Stimulated activated naive CD8-positive, alpha-beta T cell treated with anti-CD3 and anti-CD28 coated beads, Interleukin-15, Interleukin-2, amounts not matched to agents 100 ng/mL and 50 ng/mL, for 24 hours (primary cell): ENCODE data around the gene PITPNM2.
"Not testable (repeated sequence)": the region's sequence is repeated elsewhere in the genome, so short reads cannot be mapped to it uniquely, and the experiment has no call there.

Source experiments
- H3K27ac Mint-ChIP-seq: one replicate; pipeline ENCODE4 v1.8.0; 2021; ENCODE audit warnings: mild to moderate bottlenecking, mixed read lengths
- H3K27me3 Mint-ChIP-seq: one replicate; pipeline ENCODE4 v1.8.0; 2021; ENCODE audit warnings: mixed read lengths
- H3K36me3 Mint-ChIP-seq: one replicate; pipeline ENCODE4 v1.8.0; 2021; ENCODE audit warnings: low read depth, mixed read lengths
- H3K4me1 Mint-ChIP-seq: one replicate; pipeline ENCODE4 v1.8.0; 2021; ENCODE audit warnings: low read depth, mixed read lengths
- H3K4me3 Mint-ChIP-seq: one replicate; pipeline ENCODE4 v1.8.0; 2021; ENCODE audit warnings: mild to moderate bottlenecking, mixed read lengths
- H3K9me3 Mint-ChIP-seq: one replicate; pipeline ENCODE4 v1.8.0; 2021; ENCODE audit warnings: mixed read lengths

Gene PITPNM2

DNA sequence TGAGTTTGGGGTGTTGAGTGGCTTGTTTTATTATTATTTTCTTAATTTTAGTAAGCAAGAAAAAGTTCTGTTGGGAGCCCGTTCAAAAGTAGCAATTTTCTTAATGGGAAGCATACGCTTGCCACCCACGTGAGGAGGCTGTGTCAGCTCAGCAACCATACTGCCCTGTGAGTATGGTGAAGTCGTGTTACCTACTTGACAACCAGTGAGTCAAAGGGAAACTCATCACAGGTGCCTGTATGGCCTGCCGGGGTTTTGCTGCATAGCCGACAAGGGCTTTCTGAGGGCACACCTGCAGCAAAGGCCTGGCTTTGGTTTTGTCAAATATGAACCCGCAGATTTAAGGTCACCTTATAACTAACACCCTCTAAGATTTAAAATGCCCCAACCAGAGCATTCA lies 31.1 kb downstream of the PITPNM2 start:
- no peak overlapping the region for H3K4me3 Mint-ChIP-seq
- peak overlapping the region; percentile 49 for H3K27ac Mint-ChIP-seq
- H3K36me3 Mint-ChIP-seq = no peaks in the 10 kb centered on the region

DNA sequence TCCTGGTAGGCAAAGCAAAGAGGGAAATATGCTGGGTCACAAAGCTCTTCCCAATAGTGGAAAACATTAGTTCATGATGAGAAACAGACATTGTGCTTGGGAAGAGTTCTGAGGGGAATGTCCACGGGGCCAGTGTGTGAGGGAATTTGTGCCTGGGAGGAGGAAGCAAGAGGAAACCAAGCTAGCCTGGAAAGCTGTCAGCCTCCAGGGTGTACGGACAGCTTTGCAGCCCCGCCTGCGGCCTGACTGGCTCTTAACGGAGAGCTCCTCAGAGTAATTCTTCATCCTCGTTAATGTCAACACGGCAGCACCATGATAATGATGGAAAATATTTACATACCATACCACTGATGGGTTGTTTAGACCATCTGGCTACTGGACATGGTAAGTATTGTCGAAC lies 32.4 kb downstream of the PITPNM2 start:
- Mint-ChIP-seq H3K27ac (no peak overlapping the region), H3K4me1 (peaks cover 82% of the 10 kb centered on the region), H3K9me3 (no peaks in the 10 kb centered on the region), H3K27me3 (no peaks in the 10 kb centered on the region), H3K4me3 (no peak overlapping the region), H3K36me3 (no peaks in the 10 kb centered on the region)

More for the DNA sequence above, 31.1 kb downstream of the PITPNM2 start:
- Mint-ChIP-seq H3K27me3 (no peaks in the 10 kb centered on the region), H3K9me3 (no peaks in the 10 kb centered on the region), H3K4me1 (peaks cover 73% of the 10 kb centered on the region)

DNA sequence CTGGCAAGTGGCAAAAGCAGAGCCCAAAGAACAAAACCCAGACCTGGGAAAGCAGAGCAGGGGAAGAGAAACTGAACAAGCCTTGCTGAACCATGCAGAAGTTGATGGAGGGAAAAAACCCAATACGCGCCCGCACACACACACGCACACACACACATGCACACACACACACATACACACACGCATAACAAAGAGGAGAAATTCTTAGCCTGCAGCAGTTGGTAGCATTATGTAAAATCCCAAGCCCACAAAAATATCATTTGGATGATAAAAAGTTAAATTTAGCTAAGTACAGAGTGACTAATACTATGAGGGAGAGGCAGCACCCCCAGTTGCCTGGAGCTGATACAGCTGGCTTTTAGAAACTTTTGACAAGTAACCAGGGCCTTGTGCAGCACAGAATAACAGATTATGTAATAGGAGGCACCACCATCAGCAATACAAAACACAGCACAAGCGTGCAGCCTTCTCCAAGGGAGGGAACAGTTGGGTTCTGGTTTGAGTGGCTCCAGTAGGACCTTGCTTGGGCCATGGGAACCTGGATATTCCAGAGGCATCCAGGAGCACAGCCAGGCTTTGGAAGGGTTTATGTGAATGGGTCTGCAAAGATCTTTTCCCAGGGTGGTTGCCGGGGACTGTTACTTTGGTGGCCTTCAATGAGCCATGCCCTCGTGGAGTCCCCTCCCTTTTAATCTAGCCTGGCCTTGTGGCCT lies 35.3 kb downstream of the PITPNM2 start:
- Mint-ChIP-seq H3K27me3 (no peaks in the 10 kb centered on the region), H3K4me1 (peaks cover 79% of the 10 kb centered on the region), H3K27ac (peak overlapping the region; percentile 26), H3K4me3 (peak overlapping the region; percentile 2), H3K36me3 (no peaks in the 10 kb centered on the region), H3K9me3 (no peaks in the 10 kb centered on the region)

DNA sequence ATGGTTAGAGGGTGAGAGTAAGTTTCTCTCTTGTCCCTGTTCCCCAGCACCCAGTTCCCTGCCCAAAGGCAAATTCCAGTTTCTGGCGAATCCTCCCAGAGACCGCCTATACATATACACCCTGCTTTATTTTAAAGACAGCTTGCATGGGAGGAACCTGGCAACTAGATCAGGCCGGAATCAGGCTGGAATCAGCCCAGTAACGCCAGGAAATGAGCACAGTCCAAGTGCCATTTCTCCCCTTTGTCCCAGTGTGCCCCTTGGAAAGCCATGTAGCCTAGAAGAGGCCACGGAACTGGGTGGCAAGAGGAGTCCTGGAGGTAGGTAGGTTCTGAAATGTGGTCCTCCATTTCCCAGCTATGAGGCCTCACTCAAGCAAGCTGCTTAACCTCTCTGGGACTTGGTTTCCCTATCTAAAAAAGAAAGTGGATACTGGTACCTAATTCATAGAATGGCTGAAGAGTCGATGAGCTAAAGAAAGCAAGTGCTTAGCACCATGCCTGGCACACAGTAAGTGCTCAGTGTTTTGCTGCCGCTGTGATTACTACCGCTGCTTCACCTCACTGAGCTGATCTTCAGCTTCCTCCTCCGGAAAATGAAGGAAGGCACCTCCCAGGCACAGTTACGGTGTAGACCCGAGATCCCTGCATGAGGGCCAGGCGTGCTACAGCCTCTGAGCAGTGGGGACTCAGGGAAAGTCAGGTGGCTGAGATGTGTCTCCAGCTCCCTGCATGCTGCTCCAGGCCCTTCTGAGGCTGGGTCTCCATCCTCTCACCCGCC lies 36.4 kb downstream of the PITPNM2 start:
- Mint-ChIP-seq H3K4me1 (peaks cover 69% of the 10 kb centered on the region), H3K27ac (no peak overlapping the region), H3K9me3 (no peaks in the 10 kb centered on the region), H3K4me3 (no peak overlapping the region), H3K36me3 (no peaks in the 10 kb centered on the region), H3K27me3 (no peaks in the 10 kb centered on the region)

DNA sequence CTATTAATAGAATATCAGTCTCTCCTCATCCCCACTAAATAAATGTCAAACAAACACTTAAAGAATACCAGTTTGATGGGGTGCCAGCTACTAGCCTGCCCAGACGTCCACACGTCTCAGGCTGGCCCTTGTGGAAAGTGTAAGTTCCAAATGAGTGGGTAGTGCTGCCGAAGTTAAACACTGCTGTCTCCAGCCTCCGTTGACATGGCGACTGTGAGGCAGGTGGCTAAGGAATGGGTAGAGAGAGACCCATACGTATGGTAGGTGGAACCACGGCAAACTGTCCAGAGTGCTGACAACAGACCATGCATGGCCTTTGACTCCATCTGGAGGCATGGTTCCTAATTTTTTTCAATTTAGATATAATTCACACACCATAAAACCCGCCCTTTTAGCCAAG lies 37.9 kb downstream of the PITPNM2 start:
- H3K27me3 Mint-ChIP-seq = no peaks in the 10 kb centered on the region
- H3K36me3 Mint-ChIP-seq = peaks cover 2% of the 10 kb centered on the region
- no peak overlapping the region for H3K4me3 Mint-ChIP-seq
- H3K9me3 Mint-ChIP-seq = no peaks in the 10 kb centered on the region
- peaks cover 66% of the 10 kb centered on the region for H3K4me1 Mint-ChIP-seq
- H3K27ac Mint-ChIP-seq = no peak overlapping the region

DNA sequence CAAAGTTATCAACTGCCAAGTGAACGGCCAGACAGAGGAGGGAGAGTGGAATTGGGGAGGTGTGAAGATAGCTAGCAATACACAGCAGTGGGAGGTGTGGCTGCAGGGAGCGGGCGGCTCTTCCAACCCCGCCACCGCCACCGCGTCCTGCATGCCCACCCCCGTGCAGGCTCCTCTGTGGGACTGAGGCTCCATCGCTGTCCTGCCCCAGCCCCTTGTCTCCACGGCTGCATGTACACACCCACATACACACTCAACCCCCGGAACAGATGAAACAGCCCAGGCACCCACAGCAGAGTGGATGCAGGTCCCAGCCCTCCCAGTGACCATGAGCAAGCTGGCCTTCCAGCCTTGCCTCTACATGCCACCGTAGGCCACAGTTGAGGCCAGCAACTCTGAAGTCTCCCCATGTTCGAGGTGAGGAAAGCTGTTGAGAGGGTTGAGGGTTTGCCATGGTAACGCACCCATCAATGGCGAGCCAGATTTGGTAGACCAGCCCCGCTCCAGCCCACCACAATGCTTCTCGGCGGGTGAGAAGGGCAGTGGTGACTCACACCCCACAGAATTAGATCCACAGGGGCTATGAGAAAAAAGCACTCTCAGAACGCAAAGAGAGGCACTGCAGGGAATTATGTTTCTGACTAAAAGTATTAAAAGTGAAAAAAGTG lies 39.3 kb downstream of the PITPNM2 start:
- Mint-ChIP-seq H3K27me3 (no peaks in the 10 kb centered on the region), H3K4me3 (no peak overlapping the region), H3K27ac (peak overlapping the region; percentile 53), H3K4me1 (peaks cover 72% of the 10 kb centered on the region), H3K36me3 (peaks cover 7% of the 10 kb centered on the region), H3K9me3 (no peaks in the 10 kb centered on the region)

DNA sequence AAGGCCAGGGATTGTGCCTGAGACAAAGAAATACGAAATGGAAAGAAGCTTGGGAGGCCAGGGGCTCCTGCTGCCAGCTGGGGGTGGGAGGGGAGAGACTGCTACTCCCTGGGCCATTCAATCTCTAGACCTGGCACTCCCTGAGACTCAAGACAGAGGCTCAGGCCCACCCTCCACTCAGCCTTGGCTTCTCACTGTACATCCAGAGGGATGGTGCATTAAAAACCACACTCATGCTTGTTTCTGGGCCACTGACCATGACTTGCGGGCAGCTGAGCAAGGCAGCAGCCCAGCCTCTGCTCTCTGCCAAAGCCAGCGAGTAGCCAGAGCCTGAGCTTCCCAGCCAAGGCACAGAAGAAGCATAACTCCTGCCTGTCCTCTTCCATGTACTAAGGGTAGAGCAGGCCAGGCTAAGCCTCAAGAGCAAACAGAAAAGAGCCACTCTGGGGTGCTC lies 41.5 kb downstream of the PITPNM2 start:
- Mint-ChIP-seq H3K4me1 (peaks cover 72% of the 10 kb centered on the region), H3K4me3 (no peak overlapping the region)

DNA sequence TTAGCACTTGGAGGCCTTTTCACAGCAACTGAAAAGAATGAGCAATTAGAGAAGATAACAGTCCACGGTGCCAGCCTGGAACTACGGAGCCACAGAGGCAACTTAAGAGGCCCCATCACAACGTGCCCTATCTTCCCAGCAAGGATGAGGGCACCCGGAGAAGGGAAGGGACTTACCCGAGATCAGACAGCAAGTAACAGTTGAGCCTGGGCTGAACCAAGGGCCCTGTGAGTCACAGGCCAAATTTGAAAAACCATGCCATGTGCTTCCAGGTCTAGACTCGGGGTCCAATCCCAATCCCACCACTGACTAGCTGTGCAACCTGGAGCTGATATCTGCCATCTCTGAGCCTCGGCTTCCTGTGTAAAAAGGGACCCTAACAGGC lies 42.2 kb downstream of the PITPNM2 start:
- Mint-ChIP-seq H3K9me3 (no peaks in the 10 kb centered on the region), H3K4me3 (no peak overlapping the region), H3K4me1 (peaks cover 72% of the 10 kb centered on the region), H3K27ac (peak overlapping the region; percentile 68), H3K36me3 (peaks cover 7% of the 10 kb centered on the region), H3K27me3 (no peaks in the 10 kb centered on the region)

More for the DNA sequence above, 41.5 kb downstream of the PITPNM2 start:
- Mint-ChIP-seq H3K27ac (no peak overlapping the region), H3K9me3 (no peaks in the 10 kb centered on the region), H3K36me3 (peaks cover 7% of the 10 kb centered on the region), H3K27me3 (no peaks in the 10 kb centered on the region)

DNA sequence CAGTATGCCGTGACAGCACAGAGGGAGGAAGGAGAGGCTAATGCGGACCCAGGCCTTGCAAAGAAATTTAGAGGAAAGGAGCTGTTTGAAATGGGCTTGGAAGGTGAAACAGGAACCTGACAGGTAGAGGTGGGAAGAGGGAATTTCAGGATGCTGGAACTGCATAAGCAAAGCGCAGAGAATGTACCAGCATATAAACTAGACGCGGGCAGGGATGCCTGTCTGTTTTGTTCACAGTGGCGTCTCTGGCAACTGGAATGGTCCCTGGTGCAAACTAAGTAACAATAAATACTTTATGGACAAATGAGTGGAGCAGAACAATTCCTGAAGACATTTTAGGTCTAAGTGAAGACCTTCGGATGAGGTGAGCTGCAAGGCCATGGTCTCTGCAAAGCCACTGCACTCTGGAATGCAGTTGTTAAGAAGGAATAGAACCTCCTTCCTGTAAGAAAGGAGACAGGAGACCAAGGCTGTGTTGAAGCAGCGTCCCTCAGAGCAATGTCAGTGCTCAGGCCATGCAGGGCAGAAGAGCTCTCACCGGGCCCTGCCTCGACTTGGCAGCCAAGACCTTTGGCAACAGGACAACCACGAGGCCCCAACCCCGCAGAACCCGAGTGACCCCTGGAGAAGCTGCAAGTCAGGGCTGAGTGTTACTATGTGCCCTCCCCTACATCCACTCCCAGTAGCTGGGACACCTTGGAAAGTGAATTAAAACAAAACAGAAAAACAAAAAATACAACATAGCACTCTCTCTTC lies 42.8 kb downstream of the PITPNM2 start:
- no peaks in the 10 kb centered on the region for H3K27me3 Mint-ChIP-seq
- H3K4me1 Mint-ChIP-seq = peaks cover 71% of the 10 kb centered on the region
- H3K9me3 Mint-ChIP-seq = no peaks in the 10 kb centered on the region
- H3K27ac Mint-ChIP-seq = peak overlapping the region; percentile 94
- H3K36me3 Mint-ChIP-seq = peaks cover 7% of the 10 kb centered on the region
- peak overlapping the region; percentile 70 for H3K4me3 Mint-ChIP-seq

DNA sequence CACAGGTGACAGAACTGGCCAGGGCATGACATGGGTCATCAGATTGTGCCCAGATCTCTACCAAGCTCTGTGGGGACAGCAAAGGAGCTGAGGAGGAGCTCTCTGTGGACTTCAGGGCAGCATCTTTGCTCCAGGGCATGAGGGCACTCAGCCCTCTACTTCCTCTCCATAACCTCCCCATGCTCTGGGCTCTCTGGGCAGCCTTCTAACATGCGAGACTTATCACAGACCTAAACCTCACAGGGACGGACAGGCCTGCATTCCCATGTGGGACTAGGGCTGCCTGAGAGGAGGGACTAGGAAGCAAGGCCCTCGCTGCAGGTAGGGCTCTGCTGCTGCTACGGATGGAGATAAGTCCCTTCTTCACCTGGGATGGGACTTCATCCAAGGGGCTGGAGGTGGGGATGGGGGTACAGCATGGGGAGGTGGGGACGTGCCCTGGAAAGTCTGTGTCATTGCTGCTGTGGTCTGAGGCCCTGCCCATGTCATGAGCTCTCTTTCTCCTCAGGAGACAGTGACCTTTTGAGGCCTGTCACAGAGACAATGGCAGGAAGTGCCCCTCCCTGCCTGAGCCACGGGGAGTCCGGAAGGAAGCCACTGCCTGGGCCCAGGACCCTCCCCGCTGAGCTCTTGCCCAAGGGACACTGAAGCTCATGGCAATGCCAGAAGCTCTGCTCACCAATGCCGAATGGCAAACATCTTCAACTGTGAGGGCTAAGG lies 44.1 kb downstream of the PITPNM2 start:
- Mint-ChIP-seq H3K27me3 (no peaks in the 10 kb centered on the region), H3K4me1 (peaks cover 68% of the 10 kb centered on the region), H3K36me3 (peaks cover 7% of the 10 kb centered on the region), H3K27ac (peak overlapping the region; percentile 94), H3K4me3 (peak overlapping the region; percentile 70), H3K9me3 (no peaks in the 10 kb centered on the region)

DNA sequence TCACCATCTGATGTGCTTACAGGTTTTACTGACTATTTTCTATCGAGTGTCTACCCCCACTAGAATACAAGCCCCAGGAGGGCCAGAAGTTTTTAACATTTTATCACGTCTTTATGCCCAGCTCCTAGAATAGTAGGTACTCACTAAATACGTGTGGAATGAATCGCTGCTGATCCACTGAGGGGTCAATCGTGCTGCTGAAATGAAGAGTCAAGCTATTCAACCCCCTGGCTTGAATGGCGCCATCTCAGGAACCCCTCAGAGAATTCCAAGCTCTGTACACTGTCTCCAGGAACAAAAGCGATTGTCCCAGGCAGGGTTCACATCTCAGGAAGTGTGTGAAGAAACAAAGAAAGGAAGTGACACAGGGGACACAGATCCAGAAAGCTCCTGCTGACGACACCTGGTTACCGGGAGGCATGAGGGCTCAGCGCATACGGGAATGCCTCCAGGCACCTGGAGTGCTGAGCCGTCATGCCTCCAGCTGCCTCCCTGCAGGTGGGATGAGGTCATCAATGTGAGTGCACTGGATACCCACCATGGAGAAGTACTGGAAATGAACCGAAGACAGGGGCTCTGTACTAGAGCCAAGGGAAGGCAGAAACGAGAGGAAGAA lies 45.6 kb downstream of the PITPNM2 start:
- Mint-ChIP-seq H3K27me3 (no peaks in the 10 kb centered on the region), H3K36me3 (peaks cover 7% of the 10 kb centered on the region), H3K27ac (peak overlapping the region; percentile 94), H3K4me1 (peaks cover 57% of the 10 kb centered on the region), H3K4me3 (no peak overlapping the region), H3K9me3 (no peaks in the 10 kb centered on the region)

DNA sequence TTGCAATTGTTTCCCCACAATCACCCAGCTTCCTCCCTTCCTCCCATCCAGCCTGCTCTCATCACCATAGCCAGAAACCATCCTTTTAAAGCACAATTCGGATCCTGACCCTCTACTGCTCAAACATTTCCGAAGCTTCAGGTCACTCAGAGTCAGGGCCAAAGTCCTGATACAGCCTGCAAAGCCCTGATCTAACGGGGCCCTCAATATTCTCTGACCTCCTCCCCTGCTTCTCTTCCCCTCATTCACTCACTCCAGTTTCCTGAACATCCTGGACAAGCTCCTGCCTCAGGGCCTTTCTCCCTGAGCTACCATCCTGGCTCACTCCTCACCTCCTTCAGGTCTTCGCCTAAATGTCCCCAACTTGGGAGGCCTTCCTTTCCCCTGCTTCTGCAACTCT lies 46.1 kb downstream of the PITPNM2 start:
- H3K36me3 Mint-ChIP-seq = peaks cover 7% of the 10 kb centered on the region
- H3K27me3 Mint-ChIP-seq = no peaks in the 10 kb centered on the region
- no peaks in the 10 kb centered on the region for H3K9me3 Mint-ChIP-seq
- no peak overlapping the region for H3K4me3 Mint-ChIP-seq
- H3K27ac Mint-ChIP-seq = no peak overlapping the region
- peaks cover 57% of the 10 kb centered on the region for H3K4me1 Mint-ChIP-seq

DNA sequence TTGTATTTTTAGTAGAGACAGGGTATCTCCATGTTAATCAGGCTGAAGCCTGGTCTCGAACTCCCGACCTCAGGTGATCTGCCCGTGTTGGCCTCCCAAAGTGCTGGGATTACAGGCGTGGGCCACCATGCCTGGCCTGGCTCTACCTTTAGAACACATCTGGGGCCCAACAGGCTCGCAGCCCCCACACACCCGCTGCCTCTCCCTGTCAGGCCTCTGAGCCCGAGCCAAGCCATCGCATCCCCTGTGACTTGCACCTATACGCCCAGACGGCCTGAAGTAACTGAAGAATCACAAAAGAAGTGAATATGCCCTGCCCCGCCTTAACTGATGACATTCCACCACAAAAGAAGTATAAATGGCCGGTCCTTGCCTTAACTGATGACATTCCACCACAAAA lies 46.8 kb downstream of the PITPNM2 start:
- not testable (repeated sequence) for H3K9me3 Mint-ChIP-seq, H3K4me3 Mint-ChIP-seq, H3K27me3 Mint-ChIP-seq, H3K27ac Mint-ChIP-seq, H3K36me3 Mint-ChIP-seq
- H3K4me1 Mint-ChIP-seq = peaks cover 57% of the 10 kb centered on the region
